Smooth muscle cell of the brain vasculature (primary cell): ENCODE measurements around the gene LYRM4.

ENCODE experiments used
- DNase-seq: peaks from one replicate; pipeline ENCODE4 v3.0.0-alpha.2; 2012; ENCODE audit warnings: low read depth, low spot score

The LYRM4 gene

GRCh38 chr6:5260661-5261544 lies at the start of gene LYRM4, which contains the start of gene FARS2:
Gene LYRM4 (minus strand): TSS chr6:5260950. CDS start chr6:5260733, 217 bp downstream.
Gene FARS2 (plus strand): TSS chr6:5261513.
- DNase-seq, result peak; percentile 81

GRCh38 chr6:5308066-5308465 lies 47.3 kb upstream of the LYRM4 start:
- no peak for DNase-seq

- DNase-seq, result no peak
Observed at GRCh38 chr6:5307058-5307457, 46.3 kb upstream of the LYRM4 start.

GRCh38 chr6:5305968-5306626 lies 45.3 kb upstream of the LYRM4 start:
- DNase-seq, result no peak

GRCh38 chr6:5303682-5304081 lies 42.9 kb upstream of the LYRM4 start:
- DNase-seq, result no peak

GRCh38 chr6:5302995-5303622 lies 42.4 kb upstream of the LYRM4 start:
- DNase-seq, result no peak

GRCh38 chr6:5302220-5302946 lies 41.6 kb upstream of the LYRM4 start:
- DNase-seq, result no peak

- no peak for DNase-seq
Observed at GRCh38 chr6:5300206-5300764, 39.5 kb upstream of the LYRM4 start.

- no peak for DNase-seq
Observed at GRCh38 chr6:5295623-5296022, 34.9 kb upstream of the LYRM4 start.

- no peak for DNase-seq
Observed at GRCh38 chr6:5294392-5295211, 33.9 kb upstream of the LYRM4 start.

- DNase-seq, result no peak
Observed at GRCh38 chr6:5293692-5294091, 32.9 kb upstream of the LYRM4 start.

- DNase-seq, result no peak
Observed at GRCh38 chr6:5292154-5292553, 31.4 kb upstream of the LYRM4 start.

GRCh38 chr6:5290500-5290899 lies 29.8 kb upstream of the LYRM4 start:
- DNase-seq, result no peak

- no peak for DNase-seq
Observed at GRCh38 chr6:5290097-5290496, 29.3 kb upstream of the LYRM4 start.

- no peak for DNase-seq
Observed at GRCh38 chr6:5287966-5288297, 27.2 kb upstream of the LYRM4 start.

- DNase-seq, result peak; percentile 67
Observed at GRCh38 chr6:5287205-5287965, 26.6 kb upstream of the LYRM4 start.

- DNase-seq, result no peak
Observed at GRCh38 chr6:5286780-5287179, 26.0 kb upstream of the LYRM4 start.

- DNase-seq, result no peak
Observed at GRCh38 chr6:5285526-5285925, 24.8 kb upstream of the LYRM4 start.

- no peak for DNase-seq
Observed at GRCh38 chr6:5285081-5285480, 24.3 kb upstream of the LYRM4 start.

GRCh38 chr6:5282191-5282623 lies 21.5 kb upstream of the LYRM4 start:
- DNase-seq, result no peak
